ENCODE results near the gene MICALL2. TPM values are rescaled to one million over a fixed set of nuclear protein-coding genes. Genes with fewer than 3 reads are reported as not detected.

Gene MICALL2
- total RNA-seq (2014; rRNA removed; shearing (Covaris generic)), result 5.5 and 11.1 TPM in 2 replicates

DNA sequence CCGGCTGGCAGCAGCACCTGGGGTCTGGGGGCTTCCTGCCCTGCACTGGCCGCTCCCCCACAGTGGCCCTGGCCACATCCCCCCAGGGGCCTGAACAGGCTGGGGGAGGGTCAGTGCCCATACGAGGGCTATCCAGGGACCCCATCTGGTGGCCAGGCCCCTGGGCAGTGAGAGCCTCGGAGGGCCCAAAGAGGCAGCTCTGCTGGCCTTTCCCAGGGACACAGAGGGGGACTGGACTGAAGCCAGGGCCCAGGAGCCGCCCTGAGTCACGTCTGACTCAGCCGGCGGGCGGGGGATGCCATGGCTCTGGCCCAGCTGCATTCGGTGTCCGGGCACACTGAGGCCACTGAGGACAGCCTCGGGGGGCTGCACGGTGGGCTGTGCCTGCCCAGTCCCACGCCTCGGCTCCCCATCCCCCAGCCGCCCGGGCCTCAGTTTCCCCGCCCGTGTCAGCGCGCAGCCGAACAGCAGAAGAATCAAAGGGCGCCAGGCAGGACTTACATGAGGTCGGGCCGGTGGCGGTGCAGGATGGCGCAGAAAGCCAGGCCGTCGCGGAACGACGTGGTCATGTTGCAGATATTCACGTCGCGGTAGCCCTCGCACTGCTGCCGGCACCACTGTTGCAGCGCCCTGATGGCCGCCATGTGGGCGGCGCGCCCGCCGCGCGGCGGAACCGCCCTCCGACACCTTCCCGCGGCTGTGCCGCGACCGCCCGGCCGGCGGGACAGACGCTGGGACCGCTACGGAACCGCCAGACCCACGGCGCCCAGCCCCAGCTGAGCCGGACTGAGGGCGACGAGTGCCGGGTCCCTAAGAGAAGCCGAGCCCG lies at the start of gene MICALL2:
MICALL2 (minus strand) TSS at position 788 of the 829 bp plus-strand sequence; CDS start at position 644, 144 bp downstream.
- DNase-seq (ENCODE audit: low read depth), result peak; percentile 92

DNA sequence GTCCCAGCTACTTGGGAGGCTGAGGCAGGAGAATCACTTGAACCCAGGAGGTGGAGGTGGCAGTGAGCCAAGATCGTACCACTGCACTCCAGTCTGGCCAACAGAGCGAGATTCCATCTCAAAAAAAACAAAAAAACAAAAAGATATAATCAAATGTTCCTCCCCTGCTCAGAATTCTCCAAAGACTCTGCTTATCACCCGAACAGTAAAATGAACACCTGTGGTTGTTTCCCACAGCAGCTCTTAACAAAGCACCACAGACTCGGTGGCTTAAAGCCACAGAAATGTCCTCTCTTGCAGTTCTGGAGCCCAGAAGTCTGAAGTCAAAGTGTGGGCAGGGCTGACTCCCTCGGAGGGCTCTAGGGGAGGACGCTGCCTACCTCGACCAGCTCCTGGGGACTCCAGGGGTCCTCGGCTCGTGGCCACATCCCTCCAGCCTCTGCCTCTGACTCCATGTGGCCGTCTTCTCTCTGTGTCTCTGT lies 49.0 kb upstream of the MICALL2 start:
- no peak for DNase-seq (ENCODE audit: low read depth)

DNA sequence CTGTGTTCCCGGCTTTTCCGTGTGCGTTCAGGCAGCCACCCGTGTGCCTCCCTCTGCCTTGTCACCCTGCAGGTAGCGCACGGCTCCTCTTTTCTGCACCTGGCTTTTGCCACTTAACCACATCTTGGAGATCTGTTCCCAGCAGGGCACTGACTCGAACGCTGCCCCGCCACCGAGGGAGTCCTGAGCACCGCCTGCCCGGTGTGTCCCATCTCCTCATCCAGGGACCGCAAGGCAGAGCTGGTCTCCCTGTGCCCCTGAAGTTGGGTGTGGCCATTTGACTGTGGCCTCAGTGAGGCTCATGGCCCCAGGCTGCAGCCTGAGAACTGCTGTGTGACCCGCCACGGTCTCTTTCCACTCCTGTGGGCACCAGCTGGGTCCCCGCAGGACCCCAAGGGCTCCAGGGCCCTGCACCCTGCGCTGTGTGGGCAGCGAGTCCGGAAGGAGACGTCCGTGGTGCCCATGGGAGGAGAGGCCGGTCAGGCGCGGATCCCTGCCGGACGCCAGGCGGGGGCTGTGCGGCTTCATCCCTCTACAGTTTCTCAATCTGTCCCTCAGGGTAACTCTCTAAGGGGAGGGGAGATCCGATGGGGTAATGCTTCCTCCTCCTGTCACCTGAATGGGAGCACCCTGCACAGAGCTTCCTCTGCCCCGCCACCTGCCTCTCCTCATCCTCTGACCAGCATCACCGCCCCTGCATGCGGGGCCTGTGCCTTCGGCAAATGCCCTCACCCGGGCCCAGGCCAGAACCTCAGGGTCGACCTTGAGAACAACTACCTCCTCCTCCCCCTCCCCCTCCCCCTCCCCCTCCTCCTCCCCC lies 46.7 kb upstream of the MICALL2 start:
- DNase-seq (ENCODE audit: low read depth), result no peak

DNA sequence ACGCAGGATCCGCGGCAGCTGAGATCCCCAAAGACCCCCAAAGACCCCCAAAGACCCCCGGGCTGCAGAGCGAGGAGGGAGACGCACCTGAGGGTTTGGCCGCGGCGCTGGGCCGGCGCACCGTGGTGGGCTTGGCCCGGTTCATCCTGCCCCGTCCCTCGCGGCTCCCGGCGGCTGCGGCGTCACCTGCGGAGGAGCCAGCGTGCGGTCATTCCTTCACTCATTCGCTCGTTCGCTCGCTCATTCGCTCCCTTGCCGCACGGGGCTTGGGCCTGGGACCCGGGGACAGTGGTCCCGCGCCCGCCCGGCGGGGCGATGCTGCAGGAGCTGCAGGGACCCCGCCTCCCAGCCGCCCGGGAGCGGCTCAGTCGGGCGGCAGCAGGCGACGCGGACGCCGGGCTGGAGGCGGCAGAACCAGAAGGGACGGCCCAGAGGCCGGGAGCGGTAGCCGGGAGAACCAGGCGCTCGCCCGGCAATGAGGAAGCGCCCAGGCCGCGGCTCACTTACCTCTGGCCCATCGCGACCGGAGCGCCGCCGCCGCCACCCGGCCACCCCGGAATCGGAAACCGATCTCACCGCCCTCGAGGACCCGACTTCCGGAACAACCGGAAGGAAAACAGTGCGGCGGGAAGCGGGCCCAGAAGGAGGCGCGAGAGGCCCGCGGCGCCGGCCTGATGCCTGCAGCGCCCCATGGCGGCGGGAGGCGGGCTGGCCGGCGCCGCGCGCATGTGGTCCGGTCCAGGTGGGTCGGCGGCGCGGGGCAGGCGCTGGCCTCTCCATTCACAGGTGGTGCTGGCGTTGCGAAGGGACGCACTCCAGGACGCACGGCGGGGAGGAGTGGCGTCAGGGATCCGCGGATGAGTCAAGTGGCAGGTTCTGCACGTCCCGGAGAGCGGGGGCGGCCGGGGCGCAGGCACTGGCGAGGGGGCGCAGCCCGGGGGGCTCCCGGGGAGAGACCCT lies 44.8 kb upstream of the MICALL2 start, which contains the start of gene INTS1:
INTS1 (minus strand) TSS at position 574 of the 960 bp plus-strand sequence; CDS start at position 145, 429 bp downstream.
- DNase-seq (ENCODE audit: low read depth), result peak; percentile 89

DNA sequence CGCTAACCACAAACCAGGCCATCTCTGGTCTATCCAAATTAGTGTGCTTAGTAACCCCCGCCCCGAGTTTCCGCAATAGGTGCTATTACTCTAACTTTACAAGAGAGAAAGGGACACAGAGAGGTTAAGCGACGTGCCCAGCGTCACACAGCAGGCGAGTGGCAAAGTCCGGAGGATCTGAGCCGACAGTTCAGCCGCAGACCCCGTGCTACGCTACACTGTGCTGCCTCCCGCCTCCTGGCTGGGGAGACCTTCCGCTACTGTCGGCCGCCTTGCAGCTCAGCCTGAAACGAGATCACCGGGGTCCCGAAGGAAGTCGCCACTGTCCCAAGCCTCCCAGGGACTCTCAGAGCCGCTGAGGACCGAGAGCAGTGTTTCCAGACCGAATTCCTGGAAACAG lies 44.1 kb upstream of the MICALL2 start:
- DNase-seq (ENCODE audit: low read depth), result no peak

DNA sequence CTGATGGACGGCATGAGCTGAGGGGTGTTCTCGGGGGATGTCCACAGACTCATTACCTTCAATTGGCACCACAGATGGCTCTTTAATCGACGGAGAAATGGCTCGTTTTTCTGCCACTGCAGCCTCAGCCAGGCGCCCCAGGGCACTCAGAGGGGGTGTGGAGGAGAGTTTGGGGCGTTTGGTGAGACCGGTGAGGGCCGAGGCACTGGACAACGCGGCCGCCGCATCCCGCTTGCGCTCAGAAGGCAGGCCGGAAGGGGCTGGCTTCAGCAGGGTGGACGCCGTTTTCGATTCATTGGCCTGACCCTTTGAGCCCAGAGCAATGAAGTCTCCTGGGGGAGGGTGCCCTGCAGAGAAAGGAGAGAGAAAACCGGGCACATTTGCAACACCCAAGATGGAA lies 43.6 kb upstream of the MICALL2 start:
- DNase-seq (ENCODE audit: low read depth), result no peak

DNA sequence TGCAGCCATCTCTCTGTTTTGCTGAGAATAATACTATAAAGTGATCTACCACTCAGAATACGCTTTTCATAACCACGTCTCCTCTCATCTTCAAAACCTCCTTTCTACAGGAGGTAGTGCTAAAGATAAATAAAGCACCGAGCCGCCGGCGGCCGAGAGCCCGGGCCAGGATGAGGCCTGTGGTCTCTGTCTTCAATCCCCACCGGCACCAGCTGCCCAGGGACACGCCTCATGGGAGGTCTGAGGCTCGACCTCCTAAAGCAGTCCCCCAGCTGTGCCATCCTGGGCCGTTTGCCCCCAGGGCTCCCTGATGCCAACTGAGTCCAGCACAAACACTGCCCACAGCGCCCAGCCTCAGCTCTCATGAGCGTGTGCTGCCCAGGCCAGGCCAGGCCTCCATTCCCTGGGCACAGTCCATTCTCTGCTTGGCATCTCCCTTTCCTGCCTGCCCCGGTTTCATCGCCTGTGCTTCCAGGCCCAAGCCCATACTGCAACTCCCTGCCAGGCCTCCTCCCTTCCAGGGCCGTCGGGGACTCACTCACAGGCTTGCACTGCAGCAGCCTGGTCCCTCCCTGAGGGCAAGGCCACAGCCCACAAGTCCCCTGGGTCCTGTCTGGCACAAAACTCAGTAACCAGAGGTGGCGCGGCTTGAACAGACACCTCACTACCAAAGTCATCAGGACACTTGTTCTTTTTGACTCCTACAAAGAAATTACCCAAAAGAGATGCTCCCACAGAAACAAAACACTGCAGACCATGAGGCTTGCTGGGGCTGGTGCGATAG lies 42.4 kb upstream of the MICALL2 start:
- no peak for DNase-seq (ENCODE audit: low read depth)

DNA sequence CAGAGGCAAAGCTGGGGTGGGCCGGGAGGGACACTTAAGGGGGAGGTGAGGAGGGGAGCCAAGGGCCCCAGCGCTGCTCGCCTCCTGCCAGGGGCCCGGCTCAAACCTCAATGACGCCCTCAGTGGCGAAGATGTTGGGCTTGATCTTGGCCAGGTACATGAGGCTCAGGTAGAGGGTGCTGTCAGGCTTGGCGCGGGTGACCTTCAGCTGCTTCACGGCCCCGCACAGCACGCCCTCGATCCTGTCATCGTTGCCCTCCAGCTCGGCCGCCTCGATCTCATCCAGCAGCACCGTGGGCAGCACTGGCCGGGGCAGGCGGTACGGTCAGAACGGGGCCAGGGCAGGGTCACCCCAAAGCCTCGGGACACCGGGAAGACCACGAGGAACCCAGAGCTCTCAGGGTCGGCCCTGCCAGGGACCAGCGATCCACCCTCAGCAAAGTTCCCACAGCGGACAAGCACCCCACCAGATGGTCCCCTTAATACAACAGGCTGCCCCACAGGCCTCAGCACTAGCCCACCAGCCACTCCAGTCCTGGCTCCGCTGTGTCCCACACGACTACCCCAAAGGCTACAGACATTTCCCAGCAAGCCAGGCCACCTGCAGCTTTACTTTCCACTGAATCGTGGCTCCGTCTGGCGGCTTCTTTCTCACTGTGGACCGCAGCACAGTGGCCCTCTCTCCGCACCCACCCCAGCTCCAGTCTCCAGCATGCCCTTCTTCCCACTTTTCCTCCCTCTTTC lies 41.0 kb upstream of the MICALL2 start:
- DNase-seq (ENCODE audit: low read depth), result no peak

DNA sequence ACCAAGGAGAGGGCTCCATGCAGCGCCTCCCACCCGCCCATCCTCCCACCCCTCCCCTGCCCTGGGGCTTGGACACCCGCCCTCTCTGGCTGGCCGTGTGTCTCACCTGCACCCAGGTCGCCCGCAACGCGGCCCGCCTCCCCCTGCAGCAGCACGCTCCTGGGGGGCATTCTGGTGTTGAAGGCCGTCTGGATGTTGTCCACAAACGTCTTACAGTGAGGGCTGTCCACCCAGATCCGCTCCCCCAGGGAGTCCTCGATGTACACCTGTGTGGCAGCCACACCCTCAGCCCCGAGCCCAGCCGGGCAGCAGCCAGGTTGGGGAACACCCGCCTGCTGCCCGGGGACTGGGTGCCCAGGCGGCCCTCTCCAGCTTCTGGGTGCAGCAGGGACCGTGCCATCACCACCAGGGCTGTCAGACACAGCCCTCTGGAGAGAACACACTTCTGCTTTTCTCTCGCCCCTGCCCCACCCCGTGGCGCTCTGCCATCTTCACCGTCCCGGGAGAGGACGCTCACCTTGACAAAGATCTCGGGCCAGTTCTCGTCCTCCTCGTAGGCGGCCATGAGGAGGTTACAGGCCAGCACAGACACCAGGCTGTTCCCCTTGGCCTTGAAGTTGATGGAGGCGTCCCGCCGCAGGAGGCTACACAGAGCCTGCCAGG lies 40.2 kb upstream of the MICALL2 start:
- no peak for DNase-seq (ENCODE audit: low read depth)

DNA sequence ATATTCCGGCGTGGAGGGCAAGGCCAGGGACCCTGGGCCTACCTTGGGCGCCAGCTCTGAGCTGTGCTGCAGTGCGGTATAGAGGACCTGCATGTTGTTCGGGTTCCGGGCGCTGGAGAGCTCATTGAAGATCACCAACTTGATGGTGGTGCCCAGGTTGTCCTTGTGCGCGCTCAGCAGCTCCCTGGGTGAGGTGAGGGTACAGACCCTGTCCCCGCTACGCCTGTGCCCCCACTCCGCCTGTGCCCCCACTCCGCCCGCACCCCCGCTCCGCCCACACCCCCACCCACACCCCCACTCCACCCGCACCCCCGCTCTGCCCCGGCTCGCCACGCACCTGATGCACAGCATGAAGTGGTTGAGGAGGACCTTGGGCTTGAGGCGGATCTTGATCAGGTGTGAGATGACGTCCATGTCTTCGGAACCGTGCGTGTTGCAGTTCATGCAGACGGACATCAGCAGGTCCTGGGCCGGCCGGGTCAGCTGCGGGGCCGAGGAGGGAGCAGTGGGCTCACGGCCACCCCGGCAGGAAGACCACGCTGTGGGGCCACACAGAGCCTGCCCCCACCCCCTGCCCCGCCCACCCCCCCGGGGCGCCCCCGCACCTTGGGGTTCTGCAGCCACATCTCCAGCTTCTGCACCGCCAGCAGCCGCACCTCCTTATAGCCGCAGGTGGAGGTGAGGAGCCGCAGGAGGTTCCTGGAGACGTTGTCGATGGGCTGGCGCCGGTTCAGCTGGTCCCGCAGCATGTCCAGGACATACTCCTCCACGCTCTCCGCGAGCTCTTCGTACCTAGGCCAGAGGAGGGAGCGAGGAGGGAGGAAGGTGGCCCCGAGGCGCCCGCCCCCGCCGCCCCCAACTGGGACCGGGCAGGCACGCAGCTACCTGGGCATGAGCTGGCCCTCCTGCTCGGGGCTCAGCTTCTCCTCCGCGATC lies 39.4 kb upstream of the MICALL2 start:
- no peak for DNase-seq (ENCODE audit: low read depth)

DNA sequence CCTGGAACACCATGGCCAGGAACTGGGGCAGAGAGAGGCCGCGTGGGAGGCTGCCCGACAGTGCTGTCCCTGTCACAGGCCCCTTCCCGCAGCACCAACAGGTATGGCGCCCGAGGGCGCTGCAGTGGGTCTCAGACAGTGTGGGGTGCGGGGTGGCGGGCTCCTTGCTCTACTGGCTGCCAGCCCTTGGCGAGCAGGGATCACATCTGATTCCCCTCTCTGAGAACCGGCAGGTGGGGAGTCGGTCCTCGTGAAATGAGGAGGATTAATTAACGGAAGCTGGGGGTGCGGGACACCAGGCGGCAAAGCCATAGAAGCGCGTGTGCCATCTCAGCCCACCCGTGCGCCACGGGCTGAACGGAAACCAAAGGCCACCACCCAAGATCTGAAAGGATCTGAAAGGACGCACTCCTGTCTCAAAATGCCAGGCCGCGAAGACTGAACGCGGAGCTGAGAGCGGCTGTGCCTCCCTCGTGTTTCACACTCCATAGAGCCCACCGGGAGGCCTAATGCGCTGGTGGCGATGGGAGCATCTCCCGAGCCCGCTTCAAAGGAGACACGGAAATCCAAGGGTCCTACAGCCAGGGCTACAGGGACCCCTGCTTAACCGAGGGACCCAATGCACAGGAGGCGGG lies 38.1 kb upstream of the MICALL2 start:
- no peak for DNase-seq (ENCODE audit: low read depth)

DNA sequence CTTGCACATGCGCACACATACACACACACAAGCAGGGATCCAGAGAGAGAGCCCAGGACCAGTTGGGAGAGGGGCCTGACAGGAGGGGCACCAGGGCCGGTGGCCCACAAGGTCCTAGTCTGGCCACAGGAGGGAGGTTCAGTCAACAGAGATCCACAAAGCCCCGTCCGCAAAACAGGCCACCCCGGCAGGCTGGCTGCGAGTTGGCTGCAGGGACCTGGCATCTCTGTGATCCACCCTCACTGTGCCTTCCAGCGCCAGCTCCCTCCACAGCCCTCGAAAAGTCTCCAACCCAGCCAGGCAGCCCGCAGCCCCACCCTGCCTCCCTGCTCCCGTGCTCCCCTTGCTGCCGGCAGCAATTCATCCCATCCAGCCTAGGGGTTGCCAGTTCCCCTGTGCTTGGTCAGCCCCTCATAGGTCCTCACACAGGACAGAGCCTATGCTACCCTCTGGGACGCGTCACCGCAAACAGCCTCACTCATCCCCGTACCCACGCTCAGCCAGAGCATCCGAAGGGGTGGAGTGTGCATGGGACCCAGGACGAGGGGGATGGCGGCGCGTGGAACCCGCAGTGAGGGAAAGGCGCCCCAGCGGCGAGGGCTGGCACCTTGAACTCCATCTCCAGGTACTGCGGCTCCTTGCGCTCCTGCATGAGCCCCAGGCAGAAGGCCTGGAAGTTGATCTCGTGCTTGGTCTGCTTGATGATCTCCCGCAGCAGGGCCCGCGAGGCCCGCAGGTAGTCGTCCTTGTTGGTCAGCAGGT lies 37.4 kb upstream of the MICALL2 start:
- DNase-seq (ENCODE audit: low read depth), result no peak

DNA sequence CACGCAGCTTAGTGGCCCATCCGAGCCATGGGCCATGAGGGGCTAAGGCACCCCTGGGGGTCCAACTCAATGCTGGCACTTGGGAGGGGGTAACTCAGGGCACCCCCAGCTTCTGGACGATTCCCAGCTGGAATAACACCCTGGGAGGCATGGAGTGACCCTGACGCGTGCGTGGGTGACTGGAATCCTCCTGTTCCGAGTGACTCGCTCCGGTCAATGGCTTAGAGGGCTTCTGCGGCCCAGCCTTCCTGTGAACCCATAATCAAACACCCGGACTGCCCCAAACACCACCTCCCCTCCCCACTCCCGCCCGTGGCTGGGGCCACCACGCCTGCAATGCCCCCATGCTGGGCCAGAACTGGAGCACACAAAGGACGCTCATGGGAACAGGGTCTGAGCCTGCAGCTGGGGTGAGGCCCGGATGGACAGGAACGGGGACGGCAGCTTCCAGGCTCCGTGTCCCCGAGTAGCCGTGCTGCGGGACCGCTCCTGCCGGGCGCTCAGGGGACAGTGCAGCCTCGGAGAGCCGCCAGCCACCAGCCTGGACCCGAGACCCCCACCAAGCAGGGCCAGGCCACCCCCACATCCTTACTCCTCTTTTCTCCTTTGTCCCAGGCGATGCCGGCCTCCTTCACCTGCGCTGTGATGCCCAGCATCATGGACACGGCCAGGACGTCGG lies 36.4 kb upstream of the MICALL2 start:
- no peak for DNase-seq (ENCODE audit: low read depth)

DNA sequence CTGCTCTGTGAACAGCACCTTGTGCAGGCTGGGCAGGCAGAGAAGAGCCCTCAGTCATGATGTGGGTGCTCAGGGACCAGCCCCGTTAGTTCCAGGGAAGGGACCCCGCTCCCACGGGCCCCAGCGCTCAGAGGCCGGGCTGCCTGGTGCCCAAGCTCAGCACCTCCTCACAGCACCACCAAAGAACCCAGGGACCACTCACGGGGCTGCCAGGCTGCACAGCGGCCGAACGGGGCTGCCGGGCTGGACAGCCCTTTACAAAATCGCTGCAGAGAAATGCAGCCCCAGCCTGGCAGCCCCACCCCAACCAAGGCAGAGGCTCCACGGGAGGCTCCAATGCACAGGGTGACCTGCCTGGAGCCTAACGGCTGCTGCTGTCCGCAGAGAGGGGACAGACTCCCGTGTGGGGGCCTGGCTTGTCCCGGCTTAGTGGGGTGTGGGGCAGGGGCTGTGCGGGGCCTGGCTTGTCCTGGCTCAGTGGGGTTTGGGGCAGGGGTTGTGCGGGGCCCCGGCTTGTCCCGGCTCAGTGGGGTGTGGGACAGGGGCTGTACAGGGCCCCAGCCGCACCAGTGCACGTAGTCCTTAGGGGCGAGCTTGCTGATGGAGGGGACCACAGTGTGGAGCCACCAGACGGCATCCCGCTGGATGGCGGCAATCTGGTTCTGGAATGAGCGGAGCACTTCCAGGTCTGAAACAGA lies 35.7 kb upstream of the MICALL2 start:
- no peak for DNase-seq (ENCODE audit: low read depth)

DNA sequence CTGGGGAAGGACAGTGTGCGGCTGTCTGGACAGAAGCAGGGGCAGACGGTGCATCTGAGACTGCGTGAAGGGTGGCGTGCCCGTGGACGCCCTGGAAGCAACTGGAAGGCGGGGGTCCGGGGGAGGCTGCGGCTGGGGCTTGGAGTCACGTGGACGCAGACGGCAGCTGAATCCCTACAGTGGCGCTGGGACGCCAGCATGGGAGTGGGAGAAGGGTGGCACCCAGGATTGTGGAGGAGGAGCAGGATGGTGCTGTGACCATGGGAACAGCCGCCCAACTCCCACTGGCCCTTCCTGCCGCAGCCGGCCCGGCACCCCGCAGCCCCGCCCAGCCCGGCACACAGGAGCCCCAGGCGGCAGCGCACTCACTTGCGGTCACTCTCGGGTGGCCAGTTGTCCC lies 35.2 kb upstream of the MICALL2 start:
- no peak for DNase-seq (ENCODE audit: low read depth)

DNA sequence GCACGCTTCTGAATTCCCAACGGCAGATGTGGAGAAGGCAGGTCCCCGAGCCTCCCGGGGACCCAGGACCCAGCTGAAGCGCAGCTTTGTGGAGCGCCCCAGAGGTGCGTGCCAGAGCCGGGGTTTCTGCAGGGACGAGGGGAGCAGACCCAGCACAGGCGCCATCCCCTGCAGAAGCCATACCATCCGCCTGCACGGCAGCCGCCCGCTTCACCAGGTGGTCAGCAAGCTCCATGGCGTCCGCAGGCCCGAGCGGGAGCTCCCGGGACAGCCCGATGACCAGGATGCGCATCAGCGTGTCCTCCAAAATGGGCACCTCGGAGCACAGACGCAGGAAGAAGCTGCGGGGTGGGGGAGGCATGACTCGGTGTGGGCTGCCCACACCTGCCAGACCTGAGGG lies 34.3 kb upstream of the MICALL2 start:
- no peak for DNase-seq (ENCODE audit: low read depth)
